Diencephalon (tissue), 1 donor: ENCODE data around the gene TEKT4. TPM values are rescaled to one million over a fixed set of nuclear protein-coding genes. Genes with fewer than 3 reads are reported as not detected.

Experiments used
- small RNA-seq: library from RNA; depleted of rRNA; stranded (forward); fragments of <200 nt; gene quantifications from one replicate; pipeline ENCODE3, GENCODE V24; 2014
- total RNA-seq: library from RNA; depleted of rRNA; stranded (reverse); fragments of >200 nt; gene quantifications from one replicate; pipeline ENCODE4 v1.2.3, GENCODE V29; 2014

The TEKT4 gene
- 2.5 TPM for total RNA-seq

GRCh38 chr2:94871226-94872087, at the start of gene TEKT4:
TEKT4 (plus strand) TSS chr2:94871430; CDS start chr2:94871580, 150 bp downstream.

Small RNA genes lying within 50 kb of the gene (small RNA-seq; reads per million reads assigned to genes)
- not detected for gene RNU6-1320P

Other genes with a start within 250 kb of the TEKT4 start
- not detected for gene MAL, start 154.3 kb downstream of the TEKT4 start, total RNA-seq